ENCODE data around the gene ADAD2.

The ADAD2 gene

DNA sequence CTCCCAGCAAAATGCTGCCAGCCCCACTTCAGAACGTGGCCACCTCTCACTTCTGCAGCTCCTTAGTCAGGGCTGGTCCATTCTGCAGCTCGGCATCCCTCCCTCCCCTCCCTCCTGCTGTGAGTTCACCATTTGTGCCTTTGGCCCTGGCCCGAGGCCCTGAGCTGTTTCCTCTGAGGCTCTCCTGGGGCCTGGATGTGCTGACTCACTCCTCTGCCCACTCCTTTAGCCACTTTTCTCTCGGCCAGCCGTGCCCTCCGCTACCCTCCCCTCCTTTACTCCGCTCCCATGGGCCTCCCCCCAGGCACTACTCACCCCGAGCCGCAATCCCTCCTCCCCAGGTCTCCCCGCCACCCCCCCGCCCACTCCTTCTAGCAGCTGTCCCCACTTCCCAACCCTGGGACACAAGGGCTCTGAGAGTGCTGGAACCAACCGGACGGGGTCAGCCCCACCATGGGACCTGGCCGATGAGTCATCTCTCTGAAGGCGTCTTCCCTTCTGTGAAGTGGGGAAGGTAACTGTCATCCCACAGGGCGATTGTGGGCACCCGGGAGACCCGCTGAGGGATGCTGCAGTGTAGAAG, 37.4 kb downstream of the ADAD2 start:
- DNase-seq, result no peak

DNA sequence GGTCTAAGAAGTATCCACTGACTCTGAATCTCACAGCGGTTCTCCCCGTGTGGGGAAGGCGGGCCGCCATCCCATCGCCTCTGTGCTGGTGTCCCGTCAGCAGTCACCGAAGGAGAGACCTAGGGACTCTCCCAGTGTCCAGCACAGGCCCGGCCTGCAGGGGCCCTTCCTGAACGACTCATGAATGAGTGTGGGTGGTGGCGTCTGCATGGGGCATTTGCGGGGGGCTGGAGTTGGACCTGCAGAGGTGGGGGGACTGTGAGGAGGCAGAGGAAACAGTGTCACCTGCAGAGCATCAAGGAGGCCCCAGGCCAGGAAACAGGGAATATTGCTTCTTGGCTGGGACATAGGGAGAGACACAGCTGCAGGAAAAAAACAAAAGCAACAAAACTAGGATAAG, 38.5 kb downstream of the ADAD2 start:
- no peak for DNase-seq

DNA sequence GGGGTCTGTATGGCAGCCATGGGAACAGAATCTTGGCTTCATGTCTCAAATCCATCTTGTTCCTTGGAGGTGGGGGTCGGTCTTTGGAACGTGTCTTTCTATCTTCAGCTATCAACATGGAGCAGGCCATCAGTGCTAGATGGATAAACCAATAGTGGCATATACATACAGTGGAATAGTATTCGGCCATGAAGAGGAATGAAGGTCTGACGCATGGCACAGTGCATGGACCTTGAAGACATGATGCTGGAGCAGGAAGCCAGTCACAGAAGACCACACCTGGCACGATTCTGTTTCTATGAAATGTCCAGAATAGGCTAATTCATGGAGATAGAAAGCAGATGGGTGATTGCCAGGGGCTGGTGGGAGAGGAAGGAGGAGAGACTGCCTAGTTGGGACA, 41.1 kb downstream of the ADAD2 start:
- no peak for DNase-seq

DNA sequence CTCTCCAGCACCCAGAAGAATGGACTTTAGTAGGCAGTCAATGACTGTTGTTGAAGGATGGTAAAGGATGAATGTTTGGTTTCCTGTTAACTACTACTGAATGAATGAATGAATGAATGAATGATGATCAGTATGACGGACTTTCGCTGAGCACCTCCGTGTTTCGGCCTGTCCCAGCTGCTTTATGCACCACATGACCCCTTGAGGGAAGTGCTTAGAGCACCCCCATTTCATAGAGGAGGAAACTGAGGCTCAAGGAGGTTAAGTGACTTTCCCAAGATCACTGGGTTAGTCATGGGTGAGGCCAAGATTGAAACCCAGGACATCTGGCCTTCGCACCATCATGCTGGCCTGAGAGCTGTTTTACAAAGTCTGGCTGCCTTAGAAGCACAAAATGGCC, 42.0 kb downstream of the ADAD2 start:
- DNase-seq, result no peak

DNA sequence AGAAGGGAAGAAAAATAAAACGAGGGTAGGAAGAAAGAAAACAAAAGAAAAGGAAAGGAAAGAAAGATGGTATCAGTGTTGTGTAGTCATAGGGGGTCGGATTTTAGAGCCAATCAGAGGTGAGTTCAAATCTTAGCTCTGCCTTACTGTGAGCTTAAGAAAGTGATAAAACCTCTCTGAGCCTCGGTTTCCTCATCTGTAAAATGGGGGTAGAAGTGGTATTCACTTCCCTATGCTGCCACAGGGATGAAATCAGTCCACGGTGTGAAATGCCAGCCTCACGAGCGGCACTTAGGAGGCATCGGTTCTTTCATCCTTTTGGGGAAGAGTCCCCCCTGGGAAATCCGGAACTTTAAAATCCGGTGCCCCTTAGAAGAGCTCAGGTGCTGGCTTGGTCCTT, 42.8 kb downstream of the ADAD2 start:
- no peak for DNase-seq

DNA sequence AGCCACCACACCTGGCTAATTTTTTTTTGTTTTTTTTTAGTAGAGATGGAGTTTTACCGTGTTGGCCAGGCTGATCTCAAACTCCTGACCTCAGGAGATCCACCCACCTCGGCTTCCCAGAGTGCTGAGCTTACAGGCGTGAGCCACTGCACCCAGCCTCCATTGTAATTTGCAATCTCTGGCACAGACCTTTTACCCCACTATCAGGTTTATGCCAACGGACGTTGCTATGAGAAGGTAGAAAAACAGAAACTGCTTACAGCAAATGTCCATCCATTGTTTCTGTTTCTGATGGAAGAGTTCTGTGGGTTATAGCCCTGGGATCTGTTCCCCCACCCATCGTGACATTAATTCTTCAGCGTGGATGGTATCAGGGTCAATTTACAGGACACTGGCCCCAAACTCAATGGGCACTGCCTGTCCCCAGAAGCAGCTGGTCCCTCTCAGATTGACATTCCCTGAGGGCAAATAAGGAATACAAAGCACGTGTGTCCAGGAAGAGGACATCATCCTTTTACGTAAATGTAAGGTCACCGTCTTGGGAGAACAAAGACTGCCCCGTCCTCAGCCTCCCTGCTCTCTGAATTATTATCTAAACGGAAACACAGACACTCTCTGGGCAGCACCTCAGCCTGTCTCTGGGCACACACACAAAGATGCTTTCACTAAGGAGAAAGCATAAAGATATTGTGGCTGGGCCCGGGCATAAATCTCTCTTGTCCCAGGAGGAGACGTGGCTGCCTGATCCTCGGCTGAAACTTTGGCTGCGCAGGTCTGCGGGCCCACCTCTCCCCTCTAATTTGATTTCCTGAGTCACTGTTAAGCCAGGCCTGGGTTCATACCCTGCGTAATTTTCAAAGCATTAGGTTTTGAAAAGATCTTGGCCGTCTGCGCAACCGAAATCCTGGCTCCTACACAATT, 43.6 kb downstream of the ADAD2 start:
- DNase-seq, result no peak

DNA sequence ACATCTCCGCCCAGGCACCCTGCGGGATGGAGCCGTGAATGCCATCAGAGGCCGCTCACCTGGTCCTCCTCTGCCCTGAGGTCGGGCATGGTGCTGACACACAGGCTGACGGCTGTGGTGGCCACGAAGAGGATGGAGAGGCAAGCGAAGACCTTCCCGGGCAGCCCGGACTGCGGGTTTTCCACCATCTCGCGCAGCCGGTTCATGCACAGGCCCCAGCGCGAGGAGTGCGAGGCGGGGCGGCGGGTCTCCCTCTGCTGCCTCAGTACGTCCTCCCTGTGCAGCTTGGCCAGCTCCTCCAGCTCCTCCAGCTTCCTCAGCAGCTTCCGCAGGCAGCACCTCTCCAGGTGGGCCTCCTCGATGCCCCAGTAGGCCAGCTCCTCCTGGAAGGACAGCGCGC, 45.7 kb downstream of the ADAD2 start:
- no peak for DNase-seq

DNA sequence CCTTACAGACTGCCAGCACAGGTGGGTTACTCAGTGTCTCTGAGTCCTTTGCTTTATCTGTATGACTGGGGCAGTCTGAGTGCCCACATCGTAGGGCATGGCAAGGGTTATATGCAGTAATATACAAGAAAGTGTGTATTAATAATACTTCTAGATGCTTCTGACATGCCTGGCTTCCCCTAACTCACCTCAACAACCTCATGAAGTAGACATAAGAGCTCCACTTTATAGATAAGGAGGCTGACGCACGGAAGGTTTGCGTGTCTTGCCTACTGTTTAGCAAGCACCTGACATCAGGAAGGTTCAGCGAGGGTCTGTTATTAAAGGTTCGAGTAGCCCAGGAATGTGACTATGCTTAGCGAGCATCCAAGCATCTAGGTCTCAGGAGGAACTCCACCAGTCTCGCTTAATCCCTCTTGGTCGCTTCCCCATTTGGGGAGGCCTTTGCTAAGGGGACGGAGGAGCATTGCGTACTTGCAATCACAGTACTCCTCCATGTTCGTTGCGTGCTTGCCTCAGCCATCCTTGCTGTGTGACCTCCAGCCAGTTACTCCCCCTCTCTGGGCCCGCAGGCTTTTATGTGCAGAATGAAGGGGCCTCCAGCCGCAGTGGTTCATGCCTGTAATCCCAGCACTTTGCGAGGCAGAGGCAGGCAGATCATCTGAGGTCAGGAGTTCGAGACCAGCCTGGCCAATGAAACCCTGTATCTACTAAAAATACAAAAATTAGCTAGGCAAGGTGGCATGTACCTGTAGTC, 47.2 kb downstream of the ADAD2 start:
- no peak for DNase-seq

DNA sequence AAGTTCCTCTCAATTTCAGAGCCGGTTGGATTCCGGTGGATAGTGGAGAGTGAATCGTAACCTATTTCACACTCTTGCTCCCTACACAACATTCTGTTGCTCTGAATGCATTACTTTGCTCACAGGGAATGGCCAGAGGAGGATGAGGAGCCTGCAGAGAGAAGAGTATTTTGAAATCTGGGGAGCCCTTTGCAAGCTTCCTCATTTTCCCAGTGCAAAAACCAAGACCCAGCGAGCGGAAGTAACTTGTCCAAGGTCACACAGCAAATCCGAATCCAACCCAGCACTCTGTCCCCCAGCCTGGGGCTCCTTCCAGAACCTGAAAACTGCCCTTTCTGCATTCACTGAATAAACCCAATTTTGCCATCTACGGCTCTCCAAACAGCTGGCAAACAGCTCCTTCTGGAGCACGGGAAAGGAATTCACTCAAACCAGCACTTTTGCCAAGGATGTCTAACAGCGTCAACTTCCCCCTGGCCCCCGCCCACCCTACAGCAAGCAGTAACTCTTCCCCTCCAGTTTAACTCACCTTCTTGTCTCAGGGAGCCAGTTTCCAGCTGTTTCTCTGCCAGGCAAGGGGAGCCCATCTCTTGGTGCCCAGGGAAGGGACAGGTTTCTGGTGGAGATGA, 48.3 kb downstream of the ADAD2 start:
- no peak for DNase-seq

DNA sequence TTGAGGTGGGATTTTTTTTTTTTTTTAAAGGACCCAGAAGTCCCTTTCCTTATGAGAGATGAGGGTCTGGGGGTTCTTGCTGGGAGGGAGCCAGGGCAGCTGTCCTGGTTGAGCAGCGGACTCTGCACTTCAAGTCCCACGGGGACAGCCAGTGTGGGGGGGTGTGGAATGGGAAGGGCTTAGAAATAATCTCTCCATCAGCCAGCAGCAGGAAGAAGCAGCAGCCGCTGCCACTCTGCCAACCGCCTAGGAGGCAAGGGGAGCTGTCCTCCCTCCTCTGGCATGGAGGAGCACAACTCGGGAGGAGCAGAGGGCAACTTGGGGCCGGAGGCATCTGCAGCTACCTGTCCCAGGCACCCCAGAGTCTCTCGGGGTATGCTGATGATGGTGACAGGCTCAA, 49.0 kb downstream of the ADAD2 start, which contains the start of gene KCNG4:
TSS of gene KCNG4 (minus strand) at position 104 of the 400 bp plus-strand sequence. CDS start 2,527 bp downstream, outside the sequence.
- no peak for DNase-seq

DNA sequence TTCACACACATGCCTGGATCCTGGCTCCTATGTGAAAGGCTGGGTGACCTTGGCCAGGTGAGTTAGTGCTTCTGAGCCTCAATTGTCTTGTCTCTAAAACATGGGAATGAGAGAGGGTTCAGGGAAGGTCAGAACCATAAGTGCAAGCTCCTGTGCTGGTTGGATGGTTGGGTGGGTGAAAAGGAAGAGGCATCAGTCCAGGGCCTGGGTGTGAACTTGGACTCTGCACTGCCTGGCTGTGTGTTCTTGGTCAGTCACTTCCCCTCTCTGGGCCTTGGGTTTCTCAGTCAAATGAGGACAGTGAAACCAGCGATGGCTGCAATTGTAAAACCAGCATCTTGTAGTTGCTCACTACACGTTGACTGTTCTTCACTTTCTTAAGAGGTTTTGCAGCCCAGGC, 49.5 kb downstream of the ADAD2 start:
- no peak for DNase-seq

DNA sequence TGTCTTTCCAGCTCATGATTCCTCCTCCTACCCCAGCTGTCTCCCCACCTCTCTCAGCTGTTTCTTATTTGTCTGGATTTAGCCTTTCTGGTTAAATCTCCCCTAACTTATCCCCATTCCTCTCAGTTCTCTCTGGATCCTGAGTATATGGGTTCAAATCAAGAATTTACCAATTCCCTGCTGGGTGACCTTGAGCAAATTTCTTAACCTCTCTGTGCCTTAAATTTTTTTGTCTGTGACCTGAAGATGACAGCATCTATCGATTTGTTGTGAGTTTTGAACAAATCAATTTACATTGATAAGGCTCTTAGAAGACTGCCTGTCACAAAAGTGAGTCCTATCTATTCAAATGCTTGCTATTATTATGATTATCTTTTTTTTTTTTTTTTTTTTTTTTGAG, 50.8 kb downstream of the ADAD2 start:
- DNase-seq, result no peak

DNA sequence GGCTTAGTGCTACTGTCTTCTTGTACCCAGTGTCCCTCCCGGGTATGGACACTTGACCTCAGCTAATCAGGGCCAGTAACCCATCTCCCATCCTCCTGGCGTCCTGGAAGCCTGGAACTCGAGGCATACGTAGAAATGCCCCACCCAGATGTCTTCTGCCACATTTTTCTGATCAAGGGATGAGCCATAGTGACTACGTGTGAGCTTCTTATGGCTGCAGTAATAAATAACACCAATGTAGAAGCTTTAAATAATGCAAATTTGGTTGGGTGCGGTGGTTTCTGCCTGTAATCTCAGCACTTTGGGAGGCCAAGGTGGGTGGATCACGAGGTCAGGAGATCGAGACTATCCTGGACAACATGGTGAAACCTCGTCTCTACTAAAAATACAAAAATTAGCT, 51.9 kb downstream of the ADAD2 start:
- no peak for DNase-seq

DNA sequence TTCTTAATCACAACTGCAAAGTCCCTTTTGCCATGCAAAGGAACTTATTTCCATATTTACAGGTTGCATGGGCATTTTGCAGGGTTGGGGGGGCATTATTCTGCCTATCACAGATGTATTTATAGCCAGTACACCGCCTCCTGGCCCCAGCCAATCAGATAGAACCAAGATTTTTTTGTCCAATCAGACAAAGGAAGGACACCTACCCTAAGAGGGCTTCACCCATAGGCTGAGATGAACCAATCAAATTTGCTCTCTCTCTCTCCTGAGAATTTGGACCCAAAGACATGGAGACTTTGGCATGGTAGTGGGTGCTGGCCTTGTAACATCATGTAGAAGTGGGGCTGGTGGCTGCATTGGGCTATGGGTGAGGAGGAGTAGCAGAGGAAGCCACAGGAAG, 52.8 kb downstream of the ADAD2 start:
- no peak for DNase-seq

DNA sequence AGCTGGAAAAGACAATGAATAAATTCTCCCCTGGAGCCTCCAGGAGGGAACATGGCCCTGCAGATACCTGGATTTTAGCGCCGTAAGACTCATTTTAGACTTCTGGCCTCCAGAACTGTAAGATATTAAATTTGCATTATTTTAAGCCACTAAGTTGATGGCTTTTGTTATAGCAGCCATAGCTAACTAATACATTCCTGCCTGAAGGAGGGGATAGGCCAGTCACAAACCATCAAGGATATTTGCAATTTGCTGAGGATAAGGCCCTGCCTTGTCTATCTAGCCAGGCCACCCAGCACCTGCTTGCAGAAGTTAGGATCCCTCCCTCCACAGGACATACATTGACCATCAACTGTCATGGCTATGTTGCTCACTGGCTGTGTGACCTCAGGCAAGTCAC, 53.8 kb downstream of the ADAD2 start:
- no peak for DNase-seq

DNA sequence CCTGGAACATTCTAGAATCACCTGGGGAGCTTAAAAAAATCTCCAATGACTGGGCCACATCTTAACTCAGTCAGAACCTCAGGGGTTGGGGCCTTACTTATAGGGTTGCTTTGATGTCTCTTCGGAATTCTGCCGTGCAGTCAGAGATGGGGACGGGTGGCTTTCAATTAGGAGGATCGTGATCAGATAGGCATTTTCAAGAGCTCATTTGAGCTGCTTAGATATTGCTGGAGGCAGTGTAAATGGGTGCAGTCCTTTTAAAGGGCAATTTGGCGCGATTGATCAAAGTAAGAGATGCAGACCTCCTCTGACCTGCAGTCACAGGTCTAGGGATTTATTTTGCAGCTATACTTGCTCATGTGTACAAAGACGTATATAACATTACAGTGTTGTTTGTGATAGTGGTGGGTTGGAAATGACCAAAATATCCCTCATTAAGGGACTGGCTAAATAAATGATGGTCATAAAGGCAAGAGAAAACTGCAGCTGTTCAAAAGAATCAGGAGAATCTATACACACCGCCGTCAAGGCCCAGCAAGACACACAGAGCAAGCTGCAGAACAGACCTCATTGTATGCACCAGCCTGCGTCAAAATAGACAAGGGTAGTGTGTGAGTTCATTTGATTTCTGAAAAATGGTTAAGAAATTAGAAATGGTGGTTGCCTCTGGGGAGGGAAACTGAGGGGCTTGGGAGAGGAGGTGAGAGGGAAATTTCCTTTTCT, 55.2 kb downstream of the ADAD2 start:
- DNase-seq, result no peak

DNA sequence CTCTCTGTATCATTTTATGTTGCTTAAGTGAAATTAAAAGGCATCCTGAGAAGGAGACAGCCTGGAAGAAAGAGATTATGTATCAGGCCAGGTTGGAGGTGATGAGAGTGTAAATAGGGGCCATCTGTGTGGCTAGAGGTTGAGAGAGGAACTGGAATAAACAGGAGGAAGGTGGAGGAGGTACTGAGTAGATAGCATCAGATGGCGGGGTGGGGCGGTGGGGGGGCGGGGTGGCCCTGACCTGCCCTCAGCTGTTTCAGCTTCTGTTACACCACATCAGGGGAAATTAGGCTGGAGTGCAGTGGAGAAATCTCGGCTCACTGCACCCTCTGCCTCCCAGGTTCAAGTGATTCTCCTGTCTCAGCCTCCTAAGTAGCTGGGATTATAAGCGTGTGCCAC, 55.7 kb downstream of the ADAD2 start:
- DNase-seq, result no peak

Data from NCI-H1417 treated with DMSO at 0.1 percent for 48 hours (cell line).